PC-9 (cell line): Measurements from ENCODE around the gene KTI12. TPM values are rescaled to one million over a fixed set of nuclear protein-coding genes. Genes with fewer than 3 reads are reported as not detected.

Experiments
- BruUV-seq: library from RNA; stranded (reverse); fragments of 400-500 nt; replicated peaks from 2 replicates; lab custom pipeline; 2021; lab: Mats Ljungman, UMichigan
- CTCF ChIA-PET: fragments of 300-600 bp; sonication (Branson Sonifier 250); formaldehyde crosslinking; loops from one replicate; lab custom pipeline; 2022; ENCODE audit warnings: antibody characterized with exemption; lab: Charles Lee
- POLR2A ChIA-PET: fragments of 300-600 bp; sonication (Branson Sonifier 250); formaldehyde crosslinking; loops from one replicate; lab custom pipeline; 2022; ENCODE audit warnings: antibody characterized with exemption; ENCODE audit not compliant: unreplicated experiment; lab: Charles Lee
- DNase-seq, 2 experiments: peaks; one replicate each; pipeline versions ENCODE4 v3.0.0 to v3.0.0-alpha.2; 2015 to 2022; ENCODE audit warnings: mixed read lengths in 1 of 2
- H2AFZ ChIP-seq: fragments of 200-600 bp; sonication (generic); 2 replicates; pipeline ENCODE4 v1.8.1; 2017; ENCODE audit warnings: antibody characterized with exemption
- H3F3A ChIP-seq: fragments of 200-600 bp; sonication (generic); 2 replicates; pipeline ENCODE4 v1.8.1; 2017; ENCODE audit warnings: antibody characterized with exemption, mild to moderate bottlenecking, low read depth; ENCODE audit not compliant: insufficient read depth
- H3K27ac ChIP-seq: fragments of 200-600 bp; sonication (generic); 2 replicates; pipeline ENCODE4 v1.6.1; 2016; ENCODE audit warnings: mixed run types
- H3K27me3 ChIP-seq: fragments of 200-600 bp; sonication (generic); 2 replicates; pipeline ENCODE4 v1.6.1; 2016; ENCODE audit warnings: low read depth, mixed run types; ENCODE audit not compliant: insufficient read depth
- H3K36me3 ChIP-seq: fragments of 200-600 bp; sonication (generic); 2 replicates; pipeline ENCODE4 v1.6.1; 2016; ENCODE audit warnings: low read depth, mixed run types
- H3K4me1 ChIP-seq: fragments of 200-600 bp; sonication (generic); replicated peaks from 2 replicates; pipeline ENCODE4 v1.6.1; 2016; ENCODE audit warnings: mixed run types; ENCODE audit not compliant: insufficient read depth
- H3K4me2 ChIP-seq: fragments of 200-600 bp; sonication (generic); 2 replicates; pipeline ENCODE4 v1.6.1; 2017; ENCODE audit warnings: mixed run types
- H3K4me3 ChIP-seq: fragments of 200-600 bp; sonication (generic); 2 replicates; pipeline ENCODE4 v1.6.1; 2016; ENCODE audit warnings: mixed run types
- H3K79me2 ChIP-seq: fragments of 200-600 bp; sonication (generic); 2 replicates; pipeline ENCODE4 v1.6.1; 2017; ENCODE audit warnings: low read depth, mixed run types
- H3K9me2 ChIP-seq: fragments of 200-600 bp; sonication (generic); 2 replicates; pipeline ENCODE4 v1.8.1; 2017; ENCODE audit warnings: mild to moderate bottlenecking; ENCODE audit not compliant: insufficient read depth
- H3K9me3 ChIP-seq: fragments of 200-600 bp; sonication (generic); 2 replicates; pipeline ENCODE4 v1.8.1; 2016; ENCODE audit warnings: low read depth; ENCODE audit not compliant: insufficient read depth
- H4K20me1 ChIP-seq: fragments of 200-600 bp; sonication (generic); 2 replicates; pipeline ENCODE4 v1.8.1; 2017; ENCODE audit not compliant: insufficient read depth
- CTCF ChIP-seq: fragments of 200-600 bp; sonication (generic); conservative IDR thresholded peaks from 2 replicates; pipeline ENCODE4 v1.6.1; 2017; ENCODE audit warnings: mixed run types, antibody characterized with exemption, mild to moderate bottlenecking, moderate library complexity
- EZH2 ChIP-seq: fragments of 200-600 bp; sonication (generic); IDR thresholded peaks from 2 replicates; pipeline ENCODE4 v1.8.0; 2017; ENCODE audit warnings: antibody characterized with exemption, low read depth
- intact Hi-C: fragments of 100-400 bp; cut with micrococcal nuclease; formaldehyde crosslinking; loops from one replicate; pipeline ENCODE4 v1.10.0; 2022; ENCODE audit not compliant: unreplicated experiment
- total RNA-seq: library from RNA; stranded (reverse); gene quantifications from 2 replicates; pipeline ENCODE4 v1.2.3, GENCODE V29; 2021

Gene KTI12
- total RNA-seq, 1 experiment from 2014 or later, result 9.5 TPM

- H3K27ac ChIP-seq, result peak within 1 kb of the TSS; percentile 93
- no peaks in the 10 kb centered on the region for H3K9me2 ChIP-seq
- peaks cover 81% of the 10 kb centered on the region for H3K79me2 ChIP-seq
- H4K20me1 ChIP-seq, result peaks cover 38% of the 10 kb centered on the region
- peaks cover 39% of the 10 kb centered on the region for H3K4me1 ChIP-seq
- H3K27me3 ChIP-seq, result no peaks in the 10 kb centered on the region
- H3K9me3 ChIP-seq, result no peaks in the 10 kb centered on the region
- ChIA-PET POLR2A (no interaction called here), CTCF (no interaction called here)
- TF ChIP-seq EZH2 (no peak), CTCF (no peak)
- DNase-seq, result peak; percentile 89 to 94
- intact Hi-C loops, result loop anchor here (1.0 to 5.0 kb wide), 3 partner anchors 23 to 311 kb away; partner anchors contain the start of genes CC2D1B, KTI12 and NRDC
- H2AFZ ChIP-seq, result peak within 1 kb of the TSS; percentile 76
- peak within 1 kb of the TSS; percentile 95 for H3K4me3 ChIP-seq
- peak within 1 kb of the TSS; percentile 99 for H3K4me2 ChIP-seq
- no TSS peak for BruUV-seq
- peaks cover 21% of the 10 kb centered on the region for H3F3A ChIP-seq
- peaks cover 29% of the 10 kb centered on the region for H3K36me3 ChIP-seq
Measured at GRCh38 chr1:52056163-52056936, 22.7 kb upstream of the KTI12 start, which contains the start of gene BTF3L4. BTF3L4 (plus strand) TSS chr1:52056295; CDS start chr1:52059848, 3,553 bp downstream.

- Histone ChIP-seq H3K9me2 (no peaks in the 10 kb centered on the region), H3K9me3 (no peaks in the 10 kb centered on the region), H3K36me3 (peaks cover 23% of the 10 kb centered on the region), H3K4me3 (peak overlapping the region; percentile 95), H3K4me1 (peaks cover 39% of the 10 kb centered on the region), H3K4me2 (peak overlapping the region; percentile 89), H2AFZ (peak overlapping the region; percentile 76), H4K20me1 (peaks cover 33% of the 10 kb centered on the region), H3F3A (peaks cover 20% of the 10 kb centered on the region), H3K27ac (peak overlapping the region; percentile 93), H3K79me2 (peaks cover 76% of the 10 kb centered on the region), H3K27me3 (no peaks in the 10 kb centered on the region)
- no peak for DNase-seq
- ChIA-PET POLR2A (no interaction called here), CTCF (no interaction called here)
- BruUV-seq, result no TSS peak
- no peak for TF ChIP-seq CTCF
- no peak for TF ChIP-seq EZH2
- intact Hi-C loops, result loop anchor here (1.0 to 5.0 kb wide), 4 partner anchors 23 to 348 kb away; partner anchors contain the start of genes CC2D1B, KTI12, NRDC and ORC1
Measured at GRCh38 chr1:52055866-52056162, 22.2 kb upstream of the KTI12 start.

GRCh38 chr1:52055066-52055865 is 21.7 kb upstream of the KTI12 start, which contains the start of gene TXNDC12:
TXNDC12 (minus strand) TSS chr1:52055191; CDS start chr1:52055096, 95 bp downstream.
- Histone ChIP-seq H3K4me3 (peak within 1 kb of the TSS; percentile 95), H3K27me3 (no peaks in the 10 kb centered on the region), H3F3A (peaks cover 17% of the 10 kb centered on the region), H3K36me3 (peaks cover 18% of the 10 kb centered on the region), H3K9me2 (no peaks in the 10 kb centered on the region), H2AFZ (peak within 1 kb of the TSS; percentile 76), H3K79me2 (peaks cover 70% of the 10 kb centered on the region), H4K20me1 (peaks cover 28% of the 10 kb centered on the region), H3K4me1 (peaks cover 39% of the 10 kb centered on the region), H3K9me3 (no peaks in the 10 kb centered on the region), H3K4me2 (peak within 1 kb of the TSS; percentile 89), H3K27ac (peak within 1 kb of the TSS; percentile 93)
- CTCF ChIA-PET, result no interaction called here
- POLR2A ChIA-PET, result interaction anchor here (0.6 to 1.3 kb wide), 10 partner anchors 20 to 1081 kb away, joined by 3 to 6 read pairs (median 4); partner anchors contain the start of genes ORC1 and PRPF38A
- BruUV-seq, result TSS peak; percentile 19
- intact Hi-C loops, result loop anchor here (1.0 to 5.0 kb wide), 2 partner anchors 312 to 349 kb away; partner anchors contain the start of genes CC2D1B, ORC1 and PRPF38A
- peak; percentile 86 to 92 for DNase-seq
- no peak for TF ChIP-seq CTCF
- TF ChIP-seq EZH2, result no peak
